ENCODE results near the gene ZNF800.

ZNF800 gene

DNA sequence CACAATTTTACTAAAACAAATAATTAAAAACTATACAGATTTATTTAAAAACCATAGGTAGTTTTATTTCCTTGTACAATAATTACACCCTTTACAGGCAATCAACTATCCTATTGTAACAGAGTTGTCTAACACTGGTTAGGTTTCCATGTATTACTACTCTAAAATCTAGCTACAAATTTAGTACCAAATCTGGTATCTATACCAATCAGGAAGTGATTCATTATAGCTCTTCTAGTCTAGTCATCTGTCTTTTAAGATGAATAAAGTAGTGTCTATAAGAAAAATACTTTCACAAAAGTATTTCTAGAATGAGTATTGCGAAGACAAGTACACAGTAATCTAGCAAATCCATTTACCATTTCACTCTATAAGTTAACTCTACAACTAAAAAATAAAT, 16.9 kb downstream of the ZNF800 start:
- H3K36me3 ChIP-seq (ENCODE audit: insufficient read depth, low read length), result peaks cover 35% of the 10 kb centered on the region
- H3K27me3 ChIP-seq (ENCODE audit: insufficient read depth, low read length), result no peaks in the 10 kb centered on the region

DNA sequence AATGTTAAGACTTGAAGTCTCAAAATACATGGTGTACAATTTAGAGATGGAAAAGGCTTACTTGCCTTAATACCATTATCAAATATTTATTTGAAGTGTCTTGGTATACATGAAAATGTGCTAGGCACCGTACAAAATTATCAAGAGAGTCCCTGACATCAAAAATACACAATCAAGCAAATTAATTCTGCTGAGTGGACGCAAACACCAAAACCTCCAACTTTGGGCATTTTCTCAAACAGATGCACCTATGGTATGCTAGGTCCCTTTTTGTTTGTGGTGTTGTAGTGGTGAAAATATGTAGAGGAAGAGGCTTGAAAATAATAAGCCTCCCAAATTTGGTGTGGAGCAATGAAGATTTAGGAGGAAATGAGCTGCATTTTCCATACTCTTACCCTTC, 24.8 kb downstream of the ZNF800 start:
- H3K9ac ChIP-seq (ENCODE audit: low read depth, low read length), result no peak overlapping the region
- H3K27ac ChIP-seq (ENCODE audit: low read depth, low read length), result no peak overlapping the region
- no peaks in the 10 kb centered on the region for H3K27me3 ChIP-seq (ENCODE audit: insufficient read depth, low read length)
- 100% methylated on average over 2 of the region's 2 CpGs for WGBS
- no peak overlapping the region for H3K4me3 ChIP-seq (ENCODE audit: low read length)
- peaks cover 6% of the 10 kb centered on the region for H3K36me3 ChIP-seq (ENCODE audit: insufficient read depth, low read length)
- no peaks in the 10 kb centered on the region for H3K4me1 ChIP-seq (ENCODE audit: insufficient read depth, low read length)
- no peaks in the 10 kb centered on the region for H3K9me3 ChIP-seq (ENCODE audit: insufficient read depth, low read depth, low read length)

More for the DNA sequence above, 16.9 kb downstream of the ZNF800 start:
- WGBS, result no CpG with 5 or more reads among the region's 1 CpG
- Histone ChIP-seq H3K27ac (ENCODE audit: low read depth, low read length) (no peak overlapping the region), H3K9me3 (ENCODE audit: insufficient read depth, low read depth, low read length) (no peaks in the 10 kb centered on the region), H3K4me1 (ENCODE audit: insufficient read depth, low read length) (no peaks in the 10 kb centered on the region), H3K9ac (ENCODE audit: low read depth, low read length) (no peak overlapping the region), H3K4me3 (ENCODE audit: low read length) (no peak overlapping the region)

DNA sequence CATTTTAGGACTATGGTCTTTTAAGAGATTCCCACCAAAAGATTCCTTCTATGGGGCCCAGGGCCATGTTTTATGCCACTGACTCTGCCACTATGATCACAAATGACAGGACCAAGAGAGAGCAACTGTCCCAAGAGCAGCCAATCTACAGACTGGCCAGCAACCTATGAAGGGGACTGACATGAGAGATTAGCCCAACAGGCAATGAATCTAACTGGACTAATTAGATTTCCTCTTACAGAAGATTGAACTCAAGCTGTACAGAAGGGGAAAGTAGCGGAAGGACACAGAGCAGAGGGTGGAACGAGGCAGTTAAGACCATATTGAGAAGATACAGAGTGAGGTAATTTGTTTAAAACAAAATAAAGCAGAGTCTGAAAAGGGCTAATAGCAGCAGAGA, 25.8 kb downstream of the ZNF800 start:
- 92% methylated on average over 2 of the region's 2 CpGs for WGBS
- Histone ChIP-seq H3K9me3 (ENCODE audit: insufficient read depth, low read depth, low read length) (no peaks in the 10 kb centered on the region), H3K27ac (ENCODE audit: low read depth, low read length) (no peak overlapping the region), H3K9ac (ENCODE audit: low read depth, low read length) (no peak overlapping the region), H3K36me3 (ENCODE audit: insufficient read depth, low read length) (peaks cover 4% of the 10 kb centered on the region; the same call in 1 of the 2 replicates), H3K4me3 (ENCODE audit: low read length) (no peak overlapping the region), H3K27me3 (ENCODE audit: insufficient read depth, low read length) (no peaks in the 10 kb centered on the region), H3K4me1 (ENCODE audit: insufficient read depth, low read length) (no peaks in the 10 kb centered on the region)

DNA sequence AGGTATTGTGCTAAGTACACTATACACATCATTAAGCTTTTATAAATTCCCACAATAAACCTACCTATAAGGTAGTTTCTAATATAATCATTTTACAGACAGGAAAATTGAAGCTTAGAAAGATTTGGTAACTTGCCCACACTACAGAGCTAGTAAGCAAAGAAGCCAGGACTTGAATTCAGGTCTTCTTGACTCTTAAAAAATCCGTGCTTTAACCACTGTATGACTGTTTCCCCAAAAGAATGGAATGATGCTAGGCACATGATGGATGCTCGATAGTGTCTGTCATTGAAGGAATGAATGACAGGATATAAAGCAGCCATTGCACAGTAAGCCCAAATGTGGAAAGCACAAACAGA, 26.6 kb downstream of the ZNF800 start:
- H3K4me1 ChIP-seq (ENCODE audit: insufficient read depth, low read length), result no peaks in the 10 kb centered on the region
- no peaks in the 10 kb centered on the region for H3K27me3 ChIP-seq (ENCODE audit: insufficient read depth, low read length)
- no peak overlapping the region for H3K4me3 ChIP-seq (ENCODE audit: low read length)
- peaks cover 3% of the 10 kb centered on the region; the same call in 1 of the 2 replicates for H3K36me3 ChIP-seq (ENCODE audit: insufficient read depth, low read length)
- no peaks in the 10 kb centered on the region for H3K9me3 ChIP-seq (ENCODE audit: insufficient read depth, low read depth, low read length)
- no peak overlapping the region for H3K27ac ChIP-seq (ENCODE audit: low read depth, low read length)
- 95% methylated on average over 2 of the region's 2 CpGs for WGBS
- H3K9ac ChIP-seq (ENCODE audit: low read depth, low read length), result no peak overlapping the region

DNA sequence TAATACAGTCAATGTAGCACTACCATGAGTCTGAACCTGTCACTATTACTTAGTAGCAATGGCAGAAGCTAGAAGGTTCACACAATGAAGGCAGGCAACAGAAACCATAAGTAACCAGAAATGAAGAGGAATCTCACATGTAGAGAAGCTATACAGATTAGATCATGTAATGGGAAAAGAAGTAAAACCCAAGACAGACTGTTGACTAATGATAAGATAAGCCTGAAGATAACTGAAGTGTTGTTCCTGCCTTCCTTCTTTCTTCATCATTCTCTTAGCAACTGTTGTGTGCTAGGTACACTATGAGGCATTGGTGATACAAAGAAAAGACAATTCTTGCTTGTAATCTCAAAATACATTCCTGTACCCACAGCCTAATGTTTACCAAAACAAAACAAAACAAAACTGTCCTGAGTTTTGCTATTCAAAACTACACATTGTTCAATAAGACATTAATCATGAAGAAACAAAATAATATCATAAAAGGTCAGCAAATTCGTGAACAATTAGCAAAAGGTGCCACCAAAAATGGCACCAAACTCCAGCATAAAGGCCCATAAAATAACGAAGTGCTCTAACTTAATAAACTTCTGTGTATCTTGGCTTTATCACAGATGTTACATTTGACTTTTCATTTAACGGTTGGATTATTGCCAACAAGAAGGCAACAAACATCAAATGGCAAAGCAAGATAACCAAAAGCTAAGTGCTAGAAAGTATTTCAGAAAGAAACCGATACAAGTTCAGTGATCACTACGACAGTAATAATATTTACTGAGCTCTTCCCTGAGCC, 27.1 kb downstream of the ZNF800 start:
- H3K36me3 ChIP-seq (ENCODE audit: insufficient read depth, low read length), result no peaks in the 10 kb centered on the region
- no peaks in the 10 kb centered on the region for H3K9me3 ChIP-seq (ENCODE audit: insufficient read depth, low read depth, low read length)
- H3K4me3 ChIP-seq (ENCODE audit: low read length), result no peak overlapping the region
- H3K27ac ChIP-seq (ENCODE audit: low read depth, low read length), result no peak overlapping the region
- no peaks in the 10 kb centered on the region for H3K27me3 ChIP-seq (ENCODE audit: insufficient read depth, low read length)
- no peaks in the 10 kb centered on the region for H3K4me1 ChIP-seq (ENCODE audit: insufficient read depth, low read length)
- WGBS, result 96% methylated on average over 5 of the region's 5 CpGs
- no peak overlapping the region for H3K9ac ChIP-seq (ENCODE audit: low read depth, low read length)

DNA sequence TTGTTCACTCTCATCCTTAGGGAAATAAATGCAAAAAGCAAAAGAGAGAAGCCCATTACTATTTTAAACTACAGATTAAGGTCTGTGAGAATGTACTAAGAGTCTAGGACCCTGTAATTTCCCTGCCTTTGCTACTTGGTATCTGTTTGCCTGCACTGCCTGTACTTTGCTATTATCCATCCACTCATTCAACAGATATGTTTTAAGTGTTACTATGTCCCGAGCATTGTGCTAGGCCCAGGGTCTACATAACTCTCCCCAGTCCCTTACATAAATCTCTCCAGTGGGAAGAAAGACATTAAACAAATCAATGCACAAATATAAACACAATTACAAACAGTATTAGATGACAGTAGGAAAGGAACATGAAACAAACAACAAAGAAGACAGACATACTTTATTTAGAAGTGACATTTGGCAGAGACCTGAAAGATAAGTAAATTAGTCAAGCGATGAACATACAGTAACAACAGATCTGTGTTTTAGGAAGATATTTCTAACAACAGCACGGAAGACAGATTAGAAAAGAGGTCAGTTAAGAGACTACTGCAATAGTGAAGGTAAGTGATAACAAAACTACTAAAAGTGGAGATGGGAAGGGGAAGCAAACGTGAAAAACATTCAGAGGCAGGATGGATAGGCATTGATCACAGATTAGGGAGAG, 30.0 kb downstream of the ZNF800 start:
- Histone ChIP-seq H3K4me3 (ENCODE audit: low read length) (no peak overlapping the region), H3K27me3 (ENCODE audit: insufficient read depth, low read length) (no peaks in the 10 kb centered on the region), H3K9ac (ENCODE audit: low read depth, low read length) (no peak overlapping the region), H3K36me3 (ENCODE audit: insufficient read depth, low read length) (no peaks in the 10 kb centered on the region), H3K27ac (ENCODE audit: low read depth, low read length) (no peak overlapping the region), H3K9me3 (ENCODE audit: insufficient read depth, low read depth, low read length) (no peaks in the 10 kb centered on the region), H3K4me1 (ENCODE audit: insufficient read depth, low read length) (no peaks in the 10 kb centered on the region)
- WGBS, result 93% methylated on average over 4 of the region's 4 CpGs

DNA sequence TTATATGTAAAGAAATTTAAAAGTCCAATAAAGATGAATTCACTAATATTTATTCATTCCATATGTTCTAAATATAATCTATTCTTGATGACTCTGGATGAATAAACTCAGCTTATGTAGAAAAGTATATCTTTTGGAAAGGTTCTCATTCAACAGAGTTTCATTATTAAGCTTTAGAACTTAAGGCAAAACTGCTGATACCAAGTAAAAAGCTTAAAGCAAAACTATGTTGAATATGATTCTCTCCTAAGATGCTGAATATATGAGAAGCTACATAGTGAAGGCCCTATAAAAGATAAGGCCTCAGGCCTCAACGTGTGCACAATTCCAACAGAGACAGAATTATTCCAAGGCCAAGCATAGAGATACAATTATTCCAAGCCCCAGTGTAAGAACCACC, 30.8 kb downstream of the ZNF800 start:
- Histone ChIP-seq H3K27me3 (ENCODE audit: insufficient read depth, low read length) (no peaks in the 10 kb centered on the region), H3K4me3 (ENCODE audit: low read length) (no peak overlapping the region), H3K27ac (ENCODE audit: low read depth, low read length) (no peak overlapping the region), H3K4me1 (ENCODE audit: insufficient read depth, low read length) (no peaks in the 10 kb centered on the region), H3K36me3 (ENCODE audit: insufficient read depth, low read length) (no peaks in the 10 kb centered on the region), H3K9me3 (ENCODE audit: insufficient read depth, low read depth, low read length) (no peaks in the 10 kb centered on the region), H3K9ac (ENCODE audit: low read depth, low read length) (no peak overlapping the region)
- WGBS, result 96% methylated on average over 1 of the region's 1 CpG

DNA sequence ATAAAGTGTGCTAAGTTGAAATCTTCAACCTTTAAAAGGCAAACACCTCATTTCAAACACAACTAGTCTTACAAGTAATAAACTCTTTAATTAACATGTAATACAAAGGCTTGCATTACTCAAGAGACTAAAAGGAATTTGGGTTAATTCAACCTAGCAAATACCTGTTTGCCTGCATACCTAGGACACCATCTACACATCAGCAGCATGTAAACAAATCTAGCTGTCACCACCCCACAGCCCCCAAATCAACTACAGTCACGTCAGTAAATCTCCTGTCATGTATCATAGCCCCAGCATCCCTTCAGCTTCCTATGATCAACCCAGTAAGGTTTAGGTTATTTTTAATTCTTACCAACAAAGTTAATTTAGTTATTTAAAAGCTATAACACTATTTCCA, 33.5 kb downstream of the ZNF800 start:
- H3K9me3 ChIP-seq (ENCODE audit: insufficient read depth, low read depth, low read length), result no peaks in the 10 kb centered on the region

DNA sequence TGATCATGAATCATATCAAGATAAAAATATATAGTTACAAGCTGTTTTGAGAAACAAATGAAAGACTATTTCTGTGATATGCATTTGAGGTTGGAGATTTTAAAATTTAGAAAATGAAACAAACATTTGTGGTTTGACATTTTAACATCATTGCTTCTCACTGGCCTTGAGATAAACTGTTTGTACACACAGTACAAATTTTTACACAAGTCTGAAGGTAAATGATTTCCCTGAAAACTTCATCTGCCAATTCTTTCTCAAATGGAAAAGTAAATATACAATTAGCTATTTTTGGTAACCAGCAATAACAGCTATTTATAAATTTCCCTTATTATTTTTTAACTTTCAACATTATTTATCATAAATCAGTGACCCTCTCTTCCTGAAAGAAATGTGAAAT, 38.6 kb downstream of the ZNF800 start:
- Histone ChIP-seq H3K27me3 (ENCODE audit: insufficient read depth, low read length) (peaks cover 18% of the 10 kb centered on the region), H3K27ac (ENCODE audit: low read depth, low read length) (no peak overlapping the region), H3K4me3 (ENCODE audit: low read length) (no peak overlapping the region), H3K36me3 (ENCODE audit: insufficient read depth, low read length) (no peaks in the 10 kb centered on the region), H3K9me3 (ENCODE audit: insufficient read depth, low read depth, low read length) (no peaks in the 10 kb centered on the region), H3K4me1 (ENCODE audit: insufficient read depth, low read length) (no peaks in the 10 kb centered on the region), H3K9ac (ENCODE audit: low read depth, low read length) (no peak overlapping the region)

More for the DNA sequence above, 33.5 kb downstream of the ZNF800 start:
- Histone ChIP-seq H3K27ac (ENCODE audit: low read depth, low read length) (no peak overlapping the region), H3K27me3 (ENCODE audit: insufficient read depth, low read length) (no peaks in the 10 kb centered on the region), H3K9ac (ENCODE audit: low read depth, low read length) (no peak overlapping the region), H3K4me1 (ENCODE audit: insufficient read depth, low read length) (no peaks in the 10 kb centered on the region), H3K36me3 (ENCODE audit: insufficient read depth, low read length) (no peaks in the 10 kb centered on the region), H3K4me3 (ENCODE audit: low read length) (no peak overlapping the region)
- WGBS, result 72% methylated on average over 1 of the region's 1 CpG

DNA sequence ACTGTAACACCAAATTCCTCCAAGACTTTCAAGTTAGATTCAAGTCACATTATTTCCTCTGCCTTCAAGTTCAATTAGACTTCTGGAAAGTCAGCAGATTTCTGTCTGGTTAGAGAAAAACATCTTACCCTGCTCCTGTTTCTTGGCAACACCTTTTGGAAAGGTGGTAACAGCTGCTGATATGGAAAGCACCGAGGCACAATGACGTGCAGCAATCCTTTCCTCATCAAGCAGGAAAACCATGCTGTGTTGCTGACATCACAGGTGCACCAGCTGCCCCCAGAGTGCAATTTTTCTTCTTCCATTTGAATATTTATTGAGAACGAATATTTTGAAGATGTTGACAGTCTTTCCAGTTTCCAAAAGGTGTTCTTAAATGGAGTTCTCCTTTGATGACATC, 41.9 kb downstream of the ZNF800 start:
- no peaks in the 10 kb centered on the region for H3K36me3 ChIP-seq (ENCODE audit: insufficient read depth, low read length)
- H3K9me3 ChIP-seq (ENCODE audit: insufficient read depth, low read depth, low read length), result no peaks in the 10 kb centered on the region
- H3K9ac ChIP-seq (ENCODE audit: low read depth, low read length), result no peak overlapping the region
- no peak overlapping the region for H3K4me3 ChIP-seq (ENCODE audit: low read length)
- no peaks in the 10 kb centered on the region for H3K4me1 ChIP-seq (ENCODE audit: insufficient read depth, low read length)
- WGBS, result 81% methylated on average over 3 of the region's 3 CpGs
- no peak overlapping the region for H3K27ac ChIP-seq (ENCODE audit: low read depth, low read length)
- H3K27me3 ChIP-seq (ENCODE audit: insufficient read depth, low read length), result peaks cover 50% of the 10 kb centered on the region

DNA sequence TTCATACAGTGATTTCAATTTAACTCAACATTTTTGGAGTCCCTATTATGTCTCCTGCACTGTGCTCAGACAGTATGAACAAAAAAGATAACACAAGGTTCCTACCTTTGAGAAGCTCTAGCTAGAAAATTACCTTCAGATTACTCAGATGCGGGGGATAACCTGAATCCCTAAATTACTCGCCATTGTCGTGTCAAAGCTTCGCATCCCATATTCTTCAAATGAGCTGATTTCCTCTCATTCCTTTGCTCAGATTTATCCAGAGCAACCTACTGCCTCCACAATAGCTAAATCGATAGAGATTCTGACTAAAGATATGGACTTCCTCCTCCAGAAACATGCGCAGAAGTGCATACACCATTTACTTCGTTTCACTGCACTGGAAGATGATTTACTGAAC, 42.6 kb downstream of the ZNF800 start:
- no peaks in the 10 kb centered on the region for H3K36me3 ChIP-seq (ENCODE audit: insufficient read depth, low read length)
- no peak overlapping the region for H3K9ac ChIP-seq (ENCODE audit: low read depth, low read length)
- H3K4me1 ChIP-seq (ENCODE audit: insufficient read depth, low read length), result no peaks in the 10 kb centered on the region
- H3K27ac ChIP-seq (ENCODE audit: low read depth, low read length), result no peak overlapping the region
- no peaks in the 10 kb centered on the region for H3K9me3 ChIP-seq (ENCODE audit: insufficient read depth, low read depth, low read length)
- H3K27me3 ChIP-seq (ENCODE audit: insufficient read depth, low read length), result peaks cover 55% of the 10 kb centered on the region
- 94% methylated on average over 7 of the region's 7 CpGs for WGBS
- H3K4me3 ChIP-seq (ENCODE audit: low read length), result no peak overlapping the region

All from HUES64 (cell line).